ENCODE measurements around the gene ZDHHC7. TPM values are rescaled to one million over a fixed set of nuclear protein-coding genes. Genes with fewer than 3 reads are reported as not detected.

ZDHHC7 gene
- total RNA-seq, 1 donor from 2014 or later = 43.6 TPM

DNA sequence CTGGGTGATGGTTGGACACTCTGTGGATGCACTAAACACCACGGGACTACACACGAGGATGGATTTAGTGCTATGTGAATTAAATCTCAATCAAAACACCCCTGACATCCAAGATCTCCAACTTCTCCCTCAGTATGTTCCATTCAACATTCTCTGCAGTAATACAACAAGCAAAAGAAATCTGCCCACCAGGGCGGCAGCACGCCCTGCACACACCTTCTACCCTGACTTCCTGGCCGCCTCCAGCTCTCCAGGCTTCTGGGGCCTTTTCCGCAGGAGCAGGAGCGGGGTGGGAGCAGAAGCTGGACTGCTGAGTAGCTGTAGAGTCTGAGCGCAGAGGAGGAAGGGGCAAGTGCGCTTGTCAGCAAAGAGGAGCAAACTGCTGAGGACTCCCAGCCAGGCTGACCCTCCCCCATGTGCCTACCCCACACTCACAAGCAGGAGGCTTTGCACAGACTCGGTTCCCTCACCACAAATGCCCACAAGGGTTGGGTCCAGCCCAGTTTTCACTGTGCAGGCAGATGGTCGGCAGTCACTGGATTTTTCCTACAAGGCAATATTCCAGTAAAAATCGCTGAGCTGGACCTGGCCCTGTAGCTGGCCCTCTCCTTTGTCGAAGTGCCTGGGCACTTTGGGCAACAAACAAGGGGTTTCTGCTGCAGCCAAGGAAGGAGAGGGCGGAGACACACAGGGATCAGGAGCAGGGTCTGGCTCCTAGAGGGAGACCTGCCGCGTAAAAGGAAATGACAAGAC lies 22.8 kb downstream of the ZDHHC7 start:
- Mint-ChIP-seq H3K4me1 (ENCODE audit: low read depth, unreplicated experiment) (peaks cover 7% of the 10 kb centered on the region), H3K4me3 (ENCODE audit: unreplicated experiment) (no peak overlapping the region), H3K9me3 (ENCODE audit: unreplicated experiment) (peaks cover 5% of the 10 kb centered on the region), H3K36me3 (ENCODE audit: unreplicated experiment) (peaks cover 9% of the 10 kb centered on the region), H3K27me3 (ENCODE audit: unreplicated experiment) (no peaks in the 10 kb centered on the region), H3K27ac (ENCODE audit: unreplicated experiment) (no peak overlapping the region)
- no peak for DNase-seq
- TF ChIP-seq, protein P1, sequence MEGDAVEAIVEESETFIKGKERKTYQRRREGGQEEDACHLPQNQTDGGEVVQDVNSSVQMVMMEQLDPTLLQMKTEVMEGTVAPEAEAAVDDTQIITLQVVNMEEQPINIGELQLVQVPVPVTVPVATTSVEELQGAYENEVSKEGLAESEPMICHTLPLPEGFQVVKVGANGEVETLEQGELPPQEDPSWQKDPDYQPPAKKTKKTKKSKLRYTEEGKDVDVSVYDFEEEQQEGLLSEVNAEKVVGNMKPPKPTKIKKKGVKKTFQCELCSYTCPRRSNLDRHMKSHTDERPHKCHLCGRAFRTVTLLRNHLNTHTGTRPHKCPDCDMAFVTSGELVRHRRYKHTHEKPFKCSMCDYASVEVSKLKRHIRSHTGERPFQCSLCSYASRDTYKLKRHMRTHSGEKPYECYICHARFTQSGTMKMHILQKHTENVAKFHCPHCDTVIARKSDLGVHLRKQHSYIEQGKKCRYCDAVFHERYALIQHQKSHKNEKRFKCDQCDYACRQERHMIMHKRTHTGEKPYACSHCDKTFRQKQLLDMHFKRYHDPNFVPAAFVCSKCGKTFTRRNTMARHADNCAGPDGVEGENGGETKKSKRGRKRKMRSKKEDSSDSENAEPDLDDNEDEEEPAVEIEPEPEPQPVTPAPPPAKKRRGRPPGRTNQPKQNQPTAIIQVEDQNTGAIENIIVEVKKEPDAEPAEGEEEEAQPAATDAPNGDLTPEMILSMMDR (IDR thresholded peaks at IDR 0.05; ENCODE audit: partially characterized antibody, unreplicated experiment) = no peak

GRCh38 chr16:84986879-84987278 lies 24.5 kb downstream of the ZDHHC7 start:
- TF ChIP-seq, protein P1 (IDR thresholded peaks at IDR 0.05; ENCODE audit: partially characterized antibody, unreplicated experiment) = no peak
- Mint-ChIP-seq H3K4me3 (ENCODE audit: unreplicated experiment) (no peak overlapping the region), H3K36me3 (ENCODE audit: unreplicated experiment) (peaks cover 9% of the 10 kb centered on the region), H3K4me1 (ENCODE audit: low read depth, unreplicated experiment) (peaks cover 12% of the 10 kb centered on the region), H3K27me3 (ENCODE audit: unreplicated experiment) (no peaks in the 10 kb centered on the region), H3K27ac (ENCODE audit: unreplicated experiment) (no peak overlapping the region), H3K9me3 (ENCODE audit: unreplicated experiment) (peaks cover 5% of the 10 kb centered on the region)
- no peak for DNase-seq

- H3K27ac Mint-ChIP-seq (ENCODE audit: unreplicated experiment) = no peak overlapping the region
- peaks cover 14% of the 10 kb centered on the region for H3K4me1 Mint-ChIP-seq (ENCODE audit: low read depth, unreplicated experiment)
- H3K36me3 Mint-ChIP-seq (ENCODE audit: unreplicated experiment) = peaks cover 9% of the 10 kb centered on the region
- TF ChIP-seq, protein P1 (IDR thresholded peaks at IDR 0.05; ENCODE audit: partially characterized antibody, unreplicated experiment) = no peak
- no peak overlapping the region for H3K4me3 Mint-ChIP-seq (ENCODE audit: unreplicated experiment)
- no peak for DNase-seq
- H3K27me3 Mint-ChIP-seq (ENCODE audit: unreplicated experiment) = no peaks in the 10 kb centered on the region
- peaks cover 4% of the 10 kb centered on the region for H3K9me3 Mint-ChIP-seq (ENCODE audit: unreplicated experiment)
Observed at GRCh38 chr16:84986102-84986501, 25.2 kb downstream of the ZDHHC7 start.

- TF ChIP-seq, protein P1 (IDR thresholded peaks at IDR 0.05; ENCODE audit: partially characterized antibody, unreplicated experiment) = no peak
- H3K36me3 Mint-ChIP-seq (ENCODE audit: unreplicated experiment) = peaks cover 9% of the 10 kb centered on the region
- DNase-seq = no peak
- H3K4me3 Mint-ChIP-seq (ENCODE audit: unreplicated experiment) = no peak overlapping the region
- no peak overlapping the region for H3K27ac Mint-ChIP-seq (ENCODE audit: unreplicated experiment)
- peaks cover 3% of the 10 kb centered on the region for H3K9me3 Mint-ChIP-seq (ENCODE audit: unreplicated experiment)
- peaks cover 14% of the 10 kb centered on the region for H3K4me1 Mint-ChIP-seq (ENCODE audit: low read depth, unreplicated experiment)
- no peaks in the 10 kb centered on the region for H3K27me3 Mint-ChIP-seq (ENCODE audit: unreplicated experiment)
Observed at GRCh38 chr16:84985079-84986065, 26.0 kb downstream of the ZDHHC7 start.

Data from glutamatergic neuron (in vitro differentiated cells).